Stimulated activated naive CD8-positive, alpha-beta T cell treated with anti-CD3 and anti-CD28 coated beads, Interleukin-15, amount 100 ng/mL, for 72 hours (primary cell): ENCODE data around the gene LARGE1.

Experiments used
- ATAC-seq: fragments of 150-1000 bp; cut with Tn5 transposase; 2 replicates; pipeline ENCODE4 v1.10.0; 2021; ENCODE audit warnings: mild to moderate bottlenecking, moderate library complexity
- DNase-seq, 2 donors: peaks; one replicate each; pipeline ENCODE4 v3.0.0; 2021 to 2022
- H3K27ac Mint-ChIP-seq, 2 donors: one replicate each; pipeline ENCODE4 v1.8.0; 2022; ENCODE audit warnings: mild to moderate bottlenecking in 2 of 2, mixed read lengths in 2 of 2, moderate library complexity in 2 of 2
- H3K27me3 Mint-ChIP-seq: one replicate; pipeline ENCODE4 v1.8.0; 2022; ENCODE audit warnings: mixed read lengths
- H3K4me1 Mint-ChIP-seq: one replicate; pipeline ENCODE4 v1.8.0; 2022; ENCODE audit warnings: mild to moderate bottlenecking, mixed read lengths
- H3K4me3 Mint-ChIP-seq, 2 donors: one replicate each; pipeline ENCODE4 v1.8.0; 2022; ENCODE audit warnings: mild to moderate bottlenecking in 2 of 2, mixed read lengths in 2 of 2, moderate library complexity in 1 of 2
- H3K9me3 Mint-ChIP-seq, 2 donors: one replicate each; pipeline ENCODE4 v1.8.0; 2022; ENCODE audit warnings: mixed read lengths in 2 of 2

The LARGE1 gene

DNA sequence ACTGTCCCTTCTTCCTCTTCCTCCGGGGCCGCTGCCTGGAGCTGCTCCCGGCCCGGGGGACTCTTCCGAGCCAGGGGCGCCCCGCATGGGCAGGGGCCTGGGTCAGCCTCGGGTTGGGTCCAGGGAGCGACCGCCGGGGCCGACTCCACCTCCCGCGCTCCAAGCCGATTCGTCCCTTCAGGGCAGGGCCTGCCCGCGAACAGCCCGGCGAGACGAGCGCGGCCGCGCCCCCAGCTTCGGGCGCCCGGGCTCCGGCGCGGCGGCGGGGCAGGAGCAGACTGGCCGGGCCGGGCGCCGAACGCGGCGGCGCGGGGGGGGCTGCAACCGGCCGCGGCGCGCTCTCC, at the start of gene LARGE1:
LARGE1 (minus strand) TSS at position 280 of the 344 bp plus-strand sequence.
- no peak within 1 kb of the TSS for H3K27ac Mint-ChIP-seq
- H3K9me3 Mint-ChIP-seq = no peaks in the 10 kb centered on the region
- H3K4me3 Mint-ChIP-seq = peak within 1 kb of the TSS; percentile 84 to 90
- ATAC-seq (peak; percentile 1), DNase-seq (peak; percentile 11 to 15)
- H3K4me1 Mint-ChIP-seq = peaks cover 25% of the 10 kb centered on the region
- H3K27me3 Mint-ChIP-seq = peaks cover 86% of the 10 kb centered on the region

DNA sequence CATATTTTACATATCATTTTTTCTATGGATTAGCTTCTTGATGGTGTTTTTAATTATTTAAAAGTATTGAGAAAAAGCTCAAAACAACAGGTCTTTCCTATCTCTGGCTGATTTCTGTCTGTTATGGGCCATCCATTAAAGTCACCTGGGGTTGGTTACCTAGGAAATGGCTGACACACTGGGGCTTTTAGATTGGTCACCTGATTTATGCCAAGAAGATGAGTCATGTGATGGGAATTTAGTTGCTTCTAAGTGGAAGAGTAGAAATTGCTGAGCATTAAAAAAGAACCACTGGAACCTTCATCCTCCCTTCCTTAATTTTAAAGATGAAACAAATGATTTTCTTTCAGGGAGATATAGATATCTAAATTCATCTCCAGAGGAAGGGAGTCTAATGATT, 48.8 kb upstream of the LARGE1 start:
- no peak overlapping the region for H3K27ac Mint-ChIP-seq
- ATAC-seq (no peak), DNase-seq (no peak)
- H3K27me3 Mint-ChIP-seq = peaks cover 20% of the 10 kb centered on the region
- no peak overlapping the region for H3K4me3 Mint-ChIP-seq
- H3K9me3 Mint-ChIP-seq = no peaks in the 10 kb centered on the region
- no peaks in the 10 kb centered on the region for H3K4me1 Mint-ChIP-seq

DNA sequence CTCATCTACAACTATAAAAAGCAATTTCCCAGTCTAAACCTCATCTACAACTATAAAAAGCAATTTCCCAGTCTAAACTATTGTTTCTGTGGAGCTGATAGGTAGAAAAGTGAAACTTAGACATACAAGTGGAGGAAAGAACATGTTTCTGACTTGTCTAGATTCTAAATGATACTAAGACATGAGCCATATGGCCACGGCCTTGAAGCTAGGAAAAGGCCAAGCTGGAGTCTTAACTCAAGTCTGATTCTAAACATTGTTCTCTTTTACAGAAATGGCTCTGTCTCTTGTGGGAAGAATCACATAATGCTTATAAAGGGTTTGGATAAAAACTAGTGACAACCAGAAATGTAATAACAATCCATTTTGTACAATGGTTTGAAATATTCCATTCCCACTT, 43.8 kb upstream of the LARGE1 start:
- ATAC-seq = no peak
- Mint-ChIP-seq H3K27ac (no peak overlapping the region), H3K9me3 (no peaks in the 10 kb centered on the region), H3K27me3 (no peaks in the 10 kb centered on the region), H3K4me1 (no peaks in the 10 kb centered on the region), H3K4me3 (no peak overlapping the region)
- DNase-seq = no peak

DNA sequence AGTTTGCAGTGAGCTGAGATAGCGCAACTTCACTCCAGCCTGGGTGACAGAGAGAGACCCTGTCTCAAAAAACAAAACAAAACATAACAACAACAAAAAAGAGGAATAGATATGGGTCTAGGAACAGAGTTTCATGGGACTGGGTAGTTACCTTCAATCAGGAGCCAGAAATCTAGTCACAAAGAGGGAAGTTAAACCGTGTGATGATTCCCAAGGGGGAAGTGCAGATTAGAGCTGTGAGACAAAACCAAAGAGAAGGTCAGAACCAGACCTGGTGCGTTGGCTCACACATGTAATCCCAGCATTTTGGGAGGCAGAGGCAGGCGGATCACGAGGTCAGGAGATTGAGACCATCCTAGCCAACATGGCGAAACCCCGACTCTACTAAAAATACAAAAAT, 42.1 kb upstream of the LARGE1 start:
- Mint-ChIP-seq H3K9me3 (no peaks in the 10 kb centered on the region), H3K27ac (no peak overlapping the region), H3K27me3 (no peaks in the 10 kb centered on the region), H3K4me3 (no peak overlapping the region), H3K4me1 (no peaks in the 10 kb centered on the region)
- no peak for DNase-seq
- ATAC-seq = no peak

DNA sequence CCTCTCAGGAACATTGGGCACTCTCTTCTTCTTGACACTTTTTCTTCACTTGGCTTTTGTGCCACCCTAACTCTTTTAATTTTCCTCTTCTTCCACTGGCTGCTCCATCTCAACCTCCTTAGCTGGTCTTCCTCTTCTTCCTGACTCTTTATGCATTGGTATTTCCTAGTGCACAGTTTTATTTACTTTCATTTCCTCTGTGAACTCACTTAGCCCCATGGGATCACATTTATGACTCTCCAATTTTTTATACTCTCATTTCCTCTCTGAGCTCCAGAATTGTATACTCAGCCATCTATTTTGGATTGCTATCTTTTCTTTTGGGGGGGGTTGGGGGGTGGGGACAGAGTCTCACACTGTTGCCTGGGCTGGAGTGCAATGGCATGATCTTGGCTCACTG, 38.5 kb upstream of the LARGE1 start:
- H3K4me1 Mint-ChIP-seq = no peaks in the 10 kb centered on the region
- ATAC-seq (no peak), DNase-seq (no peak)
- no peaks in the 10 kb centered on the region for H3K9me3 Mint-ChIP-seq
- H3K27me3 Mint-ChIP-seq = no peaks in the 10 kb centered on the region
- H3K4me3 Mint-ChIP-seq = no peak overlapping the region
- no peak overlapping the region for H3K27ac Mint-ChIP-seq

DNA sequence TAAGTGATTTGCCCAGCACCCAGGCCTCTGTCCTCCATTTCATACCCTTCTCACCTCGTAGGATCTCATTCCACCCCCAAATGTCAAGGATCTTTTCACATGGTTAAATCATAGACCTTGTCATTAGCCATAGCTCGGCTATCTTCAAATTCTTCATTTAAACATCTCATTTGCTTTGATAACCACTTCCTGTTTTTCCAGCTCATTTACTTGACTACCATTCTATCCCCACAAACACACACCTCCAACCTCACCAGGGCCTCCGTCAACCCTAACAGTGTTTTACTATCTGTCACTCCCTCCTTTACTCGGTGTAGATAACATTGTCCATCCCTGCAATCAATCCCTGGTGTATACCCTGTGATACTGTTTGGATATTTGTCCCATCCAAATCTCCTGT, 36.8 kb upstream of the LARGE1 start:
- Mint-ChIP-seq H3K4me1 (no peaks in the 10 kb centered on the region), H3K9me3 (no peaks in the 10 kb centered on the region), H3K27me3 (no peaks in the 10 kb centered on the region), H3K4me3 (no peak overlapping the region), H3K27ac (no peak overlapping the region)
- DNase-seq = no peak
- no peak for ATAC-seq

DNA sequence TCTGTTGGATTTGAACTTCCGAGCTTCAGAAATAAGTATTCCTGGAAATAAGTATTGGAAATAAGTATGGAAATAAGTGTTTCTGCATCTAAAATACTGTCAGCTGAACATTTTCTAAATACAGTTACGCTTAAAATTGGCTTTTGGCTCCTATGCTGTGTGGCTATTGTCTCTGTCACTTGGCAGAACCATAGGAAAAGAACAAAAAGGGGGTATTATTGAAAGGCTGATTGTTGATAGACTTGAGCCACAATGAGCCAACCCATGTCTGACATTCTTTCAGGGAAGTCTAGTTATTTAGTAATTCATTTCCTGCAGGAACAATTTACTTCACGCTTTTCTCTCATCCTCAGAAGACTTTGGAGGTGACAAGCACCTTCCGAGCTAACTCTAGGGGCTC, 32.5 kb upstream of the LARGE1 start:
- Mint-ChIP-seq H3K27me3 (no peaks in the 10 kb centered on the region), H3K27ac (no peak overlapping the region), H3K4me1 (no peaks in the 10 kb centered on the region), H3K4me3 (no peak overlapping the region), H3K9me3 (no peaks in the 10 kb centered on the region)
- ATAC-seq (no peak), DNase-seq (no peak)

DNA sequence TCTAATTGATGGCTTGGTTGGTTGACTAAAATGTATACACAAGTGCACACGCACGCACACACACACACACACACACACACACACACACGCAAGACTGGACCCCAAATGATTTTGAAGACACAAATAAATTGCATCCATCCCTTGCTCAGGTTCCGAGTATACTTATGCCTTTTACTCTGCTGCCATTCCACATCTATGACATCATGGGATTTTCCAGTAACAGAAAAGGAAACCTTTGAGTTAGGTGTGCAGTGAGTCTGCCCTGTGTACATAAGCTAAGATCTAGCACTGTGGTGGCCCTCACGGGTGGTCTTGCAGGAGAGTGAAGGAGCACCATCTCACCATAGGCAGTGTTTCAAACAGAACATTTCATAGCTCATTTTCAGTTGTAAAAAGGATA, 20.5 kb upstream of the LARGE1 start:
- Mint-ChIP-seq H3K9me3 (peaks cover 0 to 7% of the 10 kb centered on the region in 2 donors), H3K4me3 (no peak overlapping the region), H3K4me1 (no peaks in the 10 kb centered on the region), H3K27ac (no peak overlapping the region), H3K27me3 (no peaks in the 10 kb centered on the region)
- ATAC-seq (no peak), DNase-seq (no peak)

DNA sequence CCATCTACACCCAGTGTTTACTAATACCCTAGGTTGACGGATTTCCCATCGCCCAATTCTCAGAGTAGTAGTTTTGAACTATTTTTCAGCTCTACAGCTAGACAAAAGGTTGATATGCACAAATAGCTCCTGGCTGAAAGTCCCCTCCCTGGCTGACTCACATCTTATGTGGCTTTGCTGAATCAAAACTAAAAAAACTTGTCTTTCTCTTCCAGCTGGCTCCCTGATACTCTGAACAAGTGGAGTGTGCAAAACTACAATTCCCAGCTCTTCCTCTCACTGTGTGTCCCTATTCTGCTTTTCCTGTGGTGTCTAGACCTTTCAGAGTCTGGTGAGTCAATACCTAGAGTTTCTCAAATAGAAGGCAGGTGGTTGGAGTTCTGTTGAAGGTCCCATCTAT, 12.7 kb upstream of the LARGE1 start:
- Mint-ChIP-seq H3K27ac (no peak overlapping the region), H3K9me3 (no peaks in the 10 kb centered on the region), H3K4me3 (no peak overlapping the region), H3K4me1 (no peaks in the 10 kb centered on the region), H3K27me3 (peaks cover 17% of the 10 kb centered on the region)
- no peak for ATAC-seq
- DNase-seq = no peak

DNA sequence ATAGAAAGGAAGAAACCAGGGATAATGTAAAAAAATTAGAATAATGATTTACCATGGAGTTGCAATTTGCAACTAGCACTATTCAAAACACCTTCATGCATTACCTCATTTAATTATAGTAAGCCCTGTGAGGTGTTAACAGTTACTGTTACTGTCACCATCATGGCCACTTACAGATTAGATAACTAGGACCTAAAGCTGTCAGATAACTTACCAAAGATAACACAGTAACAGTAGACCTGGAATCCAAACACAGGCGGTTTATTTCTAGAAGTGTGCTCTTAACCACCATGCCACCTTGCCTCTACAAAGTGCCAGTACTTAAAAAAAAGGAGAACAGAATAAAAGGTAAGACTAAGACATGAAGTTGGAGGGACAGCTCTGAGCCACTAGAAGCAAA, 11.1 kb upstream of the LARGE1 start:
- Mint-ChIP-seq H3K27me3 (peaks cover 17% of the 10 kb centered on the region), H3K4me3 (no peak overlapping the region), H3K27ac (no peak overlapping the region), H3K9me3 (no peaks in the 10 kb centered on the region), H3K4me1 (no peaks in the 10 kb centered on the region)
- ATAC-seq = no peak
- DNase-seq = no peak

DNA sequence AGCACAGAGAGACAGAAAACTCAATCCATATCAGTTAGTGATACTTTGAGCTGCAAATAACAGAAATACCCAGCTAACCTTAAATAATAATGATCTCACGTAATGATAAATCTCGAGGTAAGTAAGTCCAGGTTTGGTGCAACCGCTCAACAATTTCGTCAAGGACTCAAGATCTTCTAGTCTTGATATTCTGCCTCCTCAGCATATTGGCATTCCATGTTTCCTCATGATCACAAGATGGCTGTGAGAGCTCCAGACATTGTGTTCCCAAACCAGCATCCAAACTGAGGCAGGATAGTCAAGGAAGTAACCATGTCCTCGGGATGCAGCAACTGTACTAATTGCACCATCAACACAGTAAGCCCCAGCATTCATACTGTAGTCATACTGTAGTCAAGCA, 7.5 kb upstream of the LARGE1 start:
- DNase-seq (no peak), ATAC-seq (no peak)
- H3K4me3 Mint-ChIP-seq = no peak overlapping the region
- peaks cover 3% of the 10 kb centered on the region for H3K4me1 Mint-ChIP-seq
- peaks cover 49% of the 10 kb centered on the region for H3K27me3 Mint-ChIP-seq
- no peaks in the 10 kb centered on the region for H3K9me3 Mint-ChIP-seq
- no peak overlapping the region for H3K27ac Mint-ChIP-seq

DNA sequence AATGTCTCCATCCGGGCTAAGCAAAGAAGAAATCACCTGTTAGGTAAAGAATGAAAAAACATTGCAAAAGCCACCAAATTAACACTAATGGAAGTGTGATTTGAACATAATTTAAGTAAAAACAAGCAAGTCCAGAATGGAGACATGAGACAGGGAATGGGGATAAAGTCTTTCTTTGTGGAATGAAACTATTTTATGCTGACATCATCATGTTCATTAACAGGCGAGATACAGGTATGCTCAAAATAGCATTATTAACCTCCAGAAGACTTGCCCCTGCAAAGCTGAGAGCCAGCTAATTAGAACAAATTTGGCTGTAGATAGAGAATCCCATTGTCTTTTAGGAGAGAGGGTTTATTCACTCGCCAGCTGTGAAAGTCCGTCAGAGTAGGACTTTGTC, 4.9 kb upstream of the LARGE1 start:
- no peaks in the 10 kb centered on the region for H3K9me3 Mint-ChIP-seq
- no peak for ATAC-seq
- H3K4me1 Mint-ChIP-seq = peaks cover 15% of the 10 kb centered on the region
- H3K27me3 Mint-ChIP-seq = peaks cover 56% of the 10 kb centered on the region
- H3K4me3 Mint-ChIP-seq = no peak overlapping the region
- DNase-seq = no peak
- H3K27ac Mint-ChIP-seq = no peak overlapping the region

DNA sequence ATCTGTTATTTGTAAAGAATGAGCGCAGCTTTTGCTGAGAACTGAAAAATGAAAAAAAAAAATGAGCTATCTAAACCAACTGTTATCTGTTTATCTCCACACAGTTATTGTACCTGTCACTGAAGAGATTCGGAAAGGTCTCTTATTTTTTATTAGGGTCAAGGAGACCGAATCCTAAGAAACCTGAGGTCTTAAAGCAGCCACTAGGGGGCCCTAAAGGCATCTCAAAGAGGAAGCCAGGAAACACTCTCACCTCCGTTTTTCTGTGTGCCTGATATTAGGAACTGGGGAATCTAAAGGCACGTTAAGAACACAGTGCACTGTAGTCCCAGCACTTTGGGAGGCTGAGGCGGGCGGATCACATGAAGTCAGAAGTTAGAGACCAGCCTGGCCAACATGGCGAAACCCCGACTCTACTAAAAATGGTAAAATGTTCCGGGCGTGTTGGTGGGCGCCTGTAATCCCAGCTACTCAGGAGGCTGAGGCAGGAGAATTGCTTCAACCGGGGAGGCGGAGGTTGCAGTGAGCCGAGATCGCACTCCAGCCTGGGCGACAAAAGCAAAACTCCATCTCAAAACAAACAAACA, 3.5 kb upstream of the LARGE1 start:
- no peak for ATAC-seq
- Mint-ChIP-seq H3K27me3 (peaks cover 60% of the 10 kb centered on the region), H3K9me3 (no peaks in the 10 kb centered on the region), H3K4me3 (peak overlapping the region in 1 of 2 donors; percentile 29), H3K27ac (no peak overlapping the region), H3K4me1 (peaks cover 25% of the 10 kb centered on the region)
- peak; percentile 25 to 31 for DNase-seq

DNA sequence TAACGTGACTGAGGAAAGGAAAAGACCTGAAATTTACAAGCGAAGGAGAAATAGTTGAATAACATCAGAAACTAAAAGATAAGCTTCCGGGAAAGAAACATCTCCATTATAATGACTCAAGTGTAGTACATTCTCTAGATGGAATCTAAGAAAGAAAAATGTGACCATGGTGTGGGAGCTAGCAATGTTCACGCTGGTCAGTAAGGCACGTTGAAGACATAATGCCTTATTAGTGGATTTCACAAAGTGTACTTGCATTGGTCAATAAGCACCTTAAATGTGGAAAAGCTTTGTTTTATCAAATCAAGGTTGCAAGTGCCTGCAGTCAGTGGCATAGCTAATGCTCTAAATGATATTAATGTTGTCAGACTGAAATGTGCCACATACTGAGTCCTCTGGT, 2.8 kb upstream of the LARGE1 start:
- H3K27me3 Mint-ChIP-seq = peaks cover 67% of the 10 kb centered on the region
- no peak for ATAC-seq

DNA sequence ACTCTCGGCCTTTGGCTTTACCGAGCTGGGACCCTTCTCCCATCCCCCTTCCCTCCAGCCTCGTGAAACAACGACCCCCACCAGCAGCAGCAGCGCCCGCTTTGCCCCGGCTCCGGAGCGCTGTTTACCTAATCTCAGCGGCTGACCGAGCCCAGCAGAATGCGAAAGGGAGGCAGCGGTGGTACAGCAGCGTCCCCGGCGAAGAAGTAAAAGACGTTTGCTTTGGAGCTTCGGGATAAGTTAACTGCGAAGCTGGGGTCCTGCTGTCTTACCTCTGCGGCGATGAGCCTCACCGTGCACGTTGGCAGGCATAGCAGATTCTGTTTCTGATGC, 2.0 kb upstream of the LARGE1 start:
- Mint-ChIP-seq H3K27me3 (peaks cover 74% of the 10 kb centered on the region), H3K9me3 (no peaks in the 10 kb centered on the region), H3K27ac (no peak overlapping the region), H3K4me1 (peaks cover 25% of the 10 kb centered on the region), H3K4me3 (peak overlapping the region; percentile 82 to 89)
- no peak for ATAC-seq
- peak; percentile 4 to 9 for DNase-seq

More for the DNA sequence above, 2.8 kb upstream of the LARGE1 start:
- Mint-ChIP-seq H3K4me1 (peaks cover 25% of the 10 kb centered on the region), H3K27ac (no peak overlapping the region), H3K9me3 (no peaks in the 10 kb centered on the region), H3K4me3 (peak overlapping the region; percentile 82 to 89)
- no peak for DNase-seq

DNA sequence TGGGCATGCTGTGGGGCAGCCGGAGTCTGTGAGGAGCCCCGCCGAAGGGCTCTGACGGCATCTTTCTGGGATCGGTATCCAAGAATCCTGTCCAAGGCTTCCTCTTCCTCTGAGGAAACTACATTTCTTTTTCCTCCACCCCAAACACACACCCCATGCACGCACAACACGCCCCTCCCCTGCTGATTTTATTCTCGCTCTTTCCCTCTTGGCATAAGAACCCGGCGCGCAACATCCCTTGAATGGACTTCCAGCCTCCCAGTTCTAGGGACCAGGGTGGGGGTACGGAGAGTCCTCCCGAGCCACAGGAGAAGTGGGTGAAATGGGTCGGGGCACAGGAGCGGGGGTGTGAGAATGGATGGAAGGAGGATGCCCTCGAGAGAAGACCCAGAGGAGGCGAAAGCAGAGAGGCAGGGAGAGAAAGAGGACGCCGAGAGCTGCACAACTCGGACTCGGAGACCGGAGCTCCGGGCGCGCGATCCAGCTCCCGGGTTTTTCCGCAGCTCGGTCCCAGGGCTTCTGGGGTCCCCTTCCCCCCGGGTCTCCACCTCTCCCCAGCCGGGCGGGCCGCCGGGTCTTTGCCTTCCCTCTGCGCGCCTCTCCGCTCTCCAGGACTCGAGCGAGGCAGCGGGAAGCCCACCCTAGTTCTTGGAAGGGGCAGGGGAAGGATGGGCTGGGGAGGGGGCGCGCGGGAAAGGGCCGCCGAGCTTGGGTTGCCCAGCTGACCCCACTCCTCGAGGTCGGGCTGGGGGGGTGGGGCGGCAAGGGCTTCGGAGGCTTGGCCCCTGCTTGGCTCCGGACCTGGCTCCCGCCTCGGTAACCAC, 1.5 kb upstream of the LARGE1 start:
- ATAC-seq = no peak
- peak; percentile 9 to 34 for DNase-seq
- H3K27ac Mint-ChIP-seq = peak overlapping the region in 1 of 2 donors; percentile 59

More for the DNA sequence above, 1.5 kb upstream of the LARGE1 start:
- peaks cover 25% of the 10 kb centered on the region for H3K4me1 Mint-ChIP-seq
- no peaks in the 10 kb centered on the region for H3K9me3 Mint-ChIP-seq
- H3K27me3 Mint-ChIP-seq = peaks cover 80% of the 10 kb centered on the region
- H3K4me3 Mint-ChIP-seq = peak overlapping the region; percentile 89 to 90
